ENCODE data around the gene KIAA1958. TPM values are rescaled to one million over a fixed set of nuclear protein-coding genes. Genes with fewer than 3 reads are reported as not detected.

Gene KIAA1958
- total and polyA plus RNA-seq, 2 of the 4 experiments (the other 2 are of a cell fraction), result 0.65 to 1.8 TPM

DNA sequence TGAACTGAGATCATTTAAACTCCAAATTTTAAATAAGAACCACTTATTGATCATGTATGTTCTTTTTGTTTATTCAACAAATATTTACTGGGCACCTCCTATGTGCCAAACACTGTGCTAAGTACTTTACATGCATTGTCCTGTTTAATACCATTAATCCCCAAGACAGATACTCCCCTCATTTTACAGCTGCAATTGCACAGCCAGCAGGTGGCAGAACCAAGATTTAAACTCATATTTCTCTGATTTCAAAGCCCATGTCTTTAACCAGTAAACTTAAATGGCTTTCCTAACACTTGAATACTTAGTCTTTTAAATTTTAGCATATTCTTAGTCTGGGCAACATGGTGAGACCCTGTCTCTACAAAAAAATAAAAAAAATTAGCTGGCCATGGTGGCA is 43.4 kb upstream of the KIAA1958 start:
- no peak overlapping the region for H3K4ac ChIP-seq (ENCODE audit: low read depth, low read length)
- no peak overlapping the region for H3K4me3 ChIP-seq (ENCODE audit: insufficient read depth, low read depth, low read length)
- no peak overlapping the region for H4K91ac ChIP-seq (ENCODE audit: insufficient read depth, low read depth, low read length)
- TF ChIP-seq MAFK (IDR thresholded peaks at IDR 0.05; ENCODE audit: low read depth, low read length), result no peak
- TF ChIP-seq NFE2L2 (IDR thresholded peaks at IDR 0.05; ENCODE audit: low read depth, low read length), result no peak
- no peak for TF ChIP-seq CHD1 (IDR thresholded peaks at IDR 0.05; ENCODE audit: low read depth, low read length)
- no peak for TF ChIP-seq BHLHE40 (IDR thresholded peaks at IDR 0.05; ENCODE audit: low read depth, low read length)
- TF ChIP-seq, protein P1, sequence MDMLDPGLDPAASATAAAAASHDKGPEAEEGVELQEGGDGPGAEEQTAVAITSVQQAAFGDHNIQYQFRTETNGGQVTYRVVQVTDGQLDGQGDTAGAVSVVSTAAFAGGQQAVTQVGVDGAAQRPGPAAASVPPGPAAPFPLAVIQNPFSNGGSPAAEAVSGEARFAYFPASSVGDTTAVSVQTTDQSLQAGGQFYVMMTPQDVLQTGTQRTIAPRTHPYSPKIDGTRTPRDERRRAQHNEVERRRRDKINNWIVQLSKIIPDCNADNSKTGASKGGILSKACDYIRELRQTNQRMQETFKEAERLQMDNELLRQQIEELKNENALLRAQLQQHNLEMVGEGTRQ (IDR thresholded peaks at IDR 0.05; ENCODE audit: low read depth, low read length), result no peak
- TF ChIP-seq RAD21 (IDR thresholded peaks at IDR 0.05; ENCODE audit: low read length), result peak; percentile 43; the same call in 1 of the 2 replicates
- TF ChIP-seq ELK1 (IDR thresholded peaks at IDR 0.05; ENCODE audit: borderline replicate concordance, low read depth, low read length), result no peak
- TF ChIP-seq SMC3 (IDR thresholded peaks at IDR 0.05; ENCODE audit: low read depth, low read length), result peak; percentile 64
- TF ChIP-seq MAZ (IDR thresholded peaks at IDR 0.05; ENCODE audit: borderline replicate concordance, low read depth, low read length), result no peak
- no peak for TF ChIP-seq RFX5 (IDR thresholded peaks at IDR 0.05; ENCODE audit: low read depth, low read length)
- no peak for TF ChIP-seq MXI1 (IDR thresholded peaks at IDR 0.05; ENCODE audit: borderline replicate concordance, low read depth, low read length)
- TF ChIP-seq POLR2A (IDR thresholded peaks at IDR 0.05; ENCODE audit: low read depth, low read length), result no peak
- TF ChIP-seq, protein P2, sequence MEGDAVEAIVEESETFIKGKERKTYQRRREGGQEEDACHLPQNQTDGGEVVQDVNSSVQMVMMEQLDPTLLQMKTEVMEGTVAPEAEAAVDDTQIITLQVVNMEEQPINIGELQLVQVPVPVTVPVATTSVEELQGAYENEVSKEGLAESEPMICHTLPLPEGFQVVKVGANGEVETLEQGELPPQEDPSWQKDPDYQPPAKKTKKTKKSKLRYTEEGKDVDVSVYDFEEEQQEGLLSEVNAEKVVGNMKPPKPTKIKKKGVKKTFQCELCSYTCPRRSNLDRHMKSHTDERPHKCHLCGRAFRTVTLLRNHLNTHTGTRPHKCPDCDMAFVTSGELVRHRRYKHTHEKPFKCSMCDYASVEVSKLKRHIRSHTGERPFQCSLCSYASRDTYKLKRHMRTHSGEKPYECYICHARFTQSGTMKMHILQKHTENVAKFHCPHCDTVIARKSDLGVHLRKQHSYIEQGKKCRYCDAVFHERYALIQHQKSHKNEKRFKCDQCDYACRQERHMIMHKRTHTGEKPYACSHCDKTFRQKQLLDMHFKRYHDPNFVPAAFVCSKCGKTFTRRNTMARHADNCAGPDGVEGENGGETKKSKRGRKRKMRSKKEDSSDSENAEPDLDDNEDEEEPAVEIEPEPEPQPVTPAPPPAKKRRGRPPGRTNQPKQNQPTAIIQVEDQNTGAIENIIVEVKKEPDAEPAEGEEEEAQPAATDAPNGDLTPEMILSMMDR (conservative IDR thresholded peaks at IDR 0.05; ENCODE audit: low read depth, low read length), result peak; percentile 43
- no peak for TF ChIP-seq RCOR1 (IDR thresholded peaks at IDR 0.05; ENCODE audit: insufficient replicate concordance, low read length)
- no peak for TF ChIP-seq CEBPB (IDR thresholded peaks at IDR 0.05; ENCODE audit: low read depth, low read length)
- no peak for TF ChIP-seq FOS (IDR thresholded peaks at IDR 0.05; ENCODE audit: low read depth, low read length)
- in situ Hi-C loops (cut with MboI; ENCODE audit: low sequenced_read_pairs) (no loop called here), intact Hi-C loops (cut with micrococcal nuclease) (loop anchor here (2.0 kb wide), 1 partner anchor 268 kb away; no protein-coding TSS in a partner anchor), dilution Hi-C loops (cut with HindIII; ENCODE audit: low sequenced_read_pairs, unreplicated experiment) (no loop called here)
- H3K36me3 ChIP-seq (ENCODE audit: control insufficient read depth, insufficient read depth, low read length), result peaks cover 7% of the 10 kb centered on the region
- no peak overlapping the region for H2BK15ac ChIP-seq (ENCODE audit: low read depth, low read length)
- H3K4me1 ChIP-seq (ENCODE audit: control insufficient read depth, insufficient read depth, low read length), result peaks cover 5% of the 10 kb centered on the region; the same call in 1 of the 2 replicates
- CTCF ChIA-PET, result interaction anchor here (0.6 to 1.3 kb wide), 3 partner anchors 27 to 40 kb away, joined by 3 to 6 read pairs (median 3); no protein-coding TSS in a partner anchor
- no peaks in the 10 kb centered on the region for H3K27me3 ChIP-seq (ENCODE audit: control insufficient read depth, insufficient read depth, low read length)
- POLR2A ChIA-PET (ENCODE audit: unreplicated experiment), result no interaction called here
- no TSS peak for BruUV-seq (replicated peaks)
- peaks cover 4% of the 10 kb centered on the region; the same call in 1 of the 2 replicates for H3K9me1 ChIP-seq (ENCODE audit: insufficient read depth, low read length)
- H2AFZ ChIP-seq (replicated peaks; ENCODE audit: low read length, poor library complexity), result no peak overlapping the region
- no peak overlapping the region for H4K8ac ChIP-seq (ENCODE audit: low read depth in 2 of 2, low read length in 2 of 2)
- H2BK20ac ChIP-seq (ENCODE audit: low read depth, low read length), result no peak overlapping the region
- no peak overlapping the region for H3K23ac ChIP-seq (ENCODE audit: low read depth, low read length)
- DNase-seq (peak; percentile 15), ATAC-seq (ENCODE audit: low read depth) (no peak)
- H3K4me2 ChIP-seq (ENCODE audit: low read depth, low read length), result no peak overlapping the region
- H3K9ac ChIP-seq (ENCODE audit: low read depth, low read length), result no peak overlapping the region
- no peak overlapping the region for H3K27ac ChIP-seq (ENCODE audit: insufficient read depth, low read length)
- H4K5ac ChIP-seq (ENCODE audit: low read depth, low read length), result no peak overlapping the region
- H3K9me3 ChIP-seq (ENCODE audit: control insufficient read depth, insufficient read depth, low read length), result no peaks in the 10 kb centered on the region
- no peak overlapping the region for H2BK120ac ChIP-seq (ENCODE audit: low read depth, low read length)
- no peak overlapping the region for H2AK5ac ChIP-seq (ENCODE audit: low read depth, low read length)
- H2AK9ac ChIP-seq (replicated peaks; ENCODE audit: low read depth, low read length, poor library complexity), result no peak overlapping the region
- no peak overlapping the region for H3K56ac ChIP-seq (ENCODE audit: extremely low read depth, insufficient read depth, low read length)
- H3K14ac ChIP-seq (replicated peaks; ENCODE audit: low read depth, low read length), result no peak overlapping the region
- no peaks in the 10 kb centered on the region for H4K20me1 ChIP-seq (ENCODE audit: insufficient read depth, low read length)
- no peak overlapping the region for H2BK5ac ChIP-seq (ENCODE audit: low read depth, low read length, poor library complexity, severe bottlenecking)
- H3K79me1 ChIP-seq (ENCODE audit: low read depth in 1 of 2, low read length in 2 of 2), result peaks cover 0 to 5% of the 10 kb centered on the region in 2 experiments; a peak in 1 of 4 replicates
- no peak overlapping the region for H3K18ac ChIP-seq (ENCODE audit: low read depth, low read length)
